CD4-positive, alpha-beta memory T cell (primary cell): Measurements from ENCODE around the gene FREY1. TPM values are rescaled to one million over a fixed set of nuclear protein-coding genes. Genes with fewer than 3 reads are reported as not detected.

Source experiments
- CTCF ChIA-PET: fragments of 350-600 bp; sonication (Branson Sonifier 250); formaldehyde crosslinking; loops from one replicate; lab custom pipeline; 2021; ENCODE audit warnings: inconsistent platforms; ENCODE audit not compliant: partially characterized antibody; lab: Charles Lee
- POLR2A ChIA-PET: fragments of 350-600 bp; sonication (Branson Sonifier 250); formaldehyde crosslinking; loops from one replicate; lab custom pipeline; 2021; ENCODE audit not compliant: partially characterized antibody; lab: Charles Lee
- DNase-seq, 5 donors: peaks; one replicate each; pipeline versions ENCODE4 v3.0.0 to v3.0.0-alpha.2; 2020 to 2022; ENCODE audit warnings: mixed read lengths in 1 of 5
- H3K27ac ChIP-seq: one replicate; pipeline ENCODE4 v1.7.0; 2013; ENCODE audit warnings: low read depth, low read length
- H3K27me3 ChIP-seq: 2 replicates; pipeline ENCODE4 v1.7.0; 2013; ENCODE audit warnings: mild to moderate bottlenecking, low read length, moderate library complexity; ENCODE audit not compliant: insufficient read depth
- H3K36me3 ChIP-seq: 2 replicates; pipeline ENCODE4 v1.7.0; 2013; ENCODE audit warnings: mild to moderate bottlenecking, low read length, moderate library complexity; ENCODE audit not compliant: insufficient read depth
- H3K4me1 ChIP-seq: 2 replicates; pipeline ENCODE4 v1.7.0; 2013; ENCODE audit warnings: mild to moderate bottlenecking, low read length, moderate library complexity; ENCODE audit not compliant: insufficient read depth
- H3K4me3 ChIP-seq, 2 donors: one replicate each; pipeline ENCODE4 v1.7.0; 2013; ENCODE audit warnings: low read length in 2 of 2, mild to moderate bottlenecking in 1 of 2
- H3K9me3 ChIP-seq, 2 donors: one replicate each; pipeline ENCODE4 v1.7.0; 2013; ENCODE audit warnings: low read length in 2 of 2, control low read depth in 1 of 2; ENCODE audit not compliant: control insufficient read depth in 1 of 2
- H3K27ac Mint-ChIP-seq, 7 donors: one replicate each; pipeline ENCODE4 v1.8.0; 2020 to 2021; ENCODE audit warnings: mixed read lengths in 7 of 7, mild to moderate bottlenecking in 6 of 7, inconsistent platforms in 3 of 7, moderate library complexity in 3 of 7
- H3K27me3 Mint-ChIP-seq, 2 donors: one replicate each; pipeline ENCODE4 v1.8.0; 2020 to 2021; ENCODE audit warnings: mixed read lengths in 2 of 2
- H3K36me3 Mint-ChIP-seq, 2 donors: one replicate each; pipeline ENCODE4 v1.8.0; 2020 to 2021; ENCODE audit warnings: mixed read lengths in 2 of 2, inconsistent platforms in 1 of 2, mild to moderate bottlenecking in 1 of 2
- H3K4me1 Mint-ChIP-seq, 4 donors: one replicate each; pipeline ENCODE4 v1.8.0; 2020 to 2021; ENCODE audit warnings: mixed read lengths in 4 of 4, mild to moderate bottlenecking in 1 of 4
- H3K4me3 Mint-ChIP-seq, 8 donors: one replicate each; pipeline ENCODE4 v1.8.0; 2020 to 2021; ENCODE audit warnings: mixed read lengths in 8 of 8, mild to moderate bottlenecking in 7 of 8, moderate library complexity in 6 of 8, inconsistent platforms in 3 of 8
- H3K9me3 Mint-ChIP-seq, 8 donors: one replicate each; pipeline ENCODE4 v1.8.0; 2020 to 2021; ENCODE audit warnings: mixed read lengths in 8 of 8, mild to moderate bottlenecking in 5 of 8, inconsistent platforms in 3 of 8, moderate library complexity in 1 of 8
- intact Hi-C: fragments of 100-400 bp; cut with micrococcal nuclease; formaldehyde crosslinking; loops from one replicate; pipeline ENCODE4 v1.15.1; 2023
- polyA plus RNA-seq, 2 donors: library from polyadenylated mRNA; unstranded; fragments of 300-500 nt; fragmentation: Illumina TruSeq; gene quantifications; one replicate each; pipeline ENCODE4 v1.2.3, GENCODE V29; 2021
- total RNA-seq, 2 experiments: library from RNA; stranded (reverse); gene quantifications; one replicate each; pipeline ENCODE4 v1.2.3, GENCODE V29; 2021

The FREY1 gene
- total and polyA plus RNA-seq, 4 experiments from 2014 or later = 4.5 to 4.8 TPM; not detected in 2

GRCh38 chr11:45880772-45881570 lies 26.1 kb downstream of the FREY1 start:
- peaks cover 51 to 55% of the 10 kb centered on the region in 2 donors for H3K36me3 Mint-ChIP-seq
- H3K9me3 Mint-ChIP-seq = peaks cover 0 to 2% (median 0%) of the 10 kb centered on the region in 8 donors
- CTCF ChIA-PET = interaction anchor here (0.9 to 1.2 kb wide), 2 partner anchors 38 to 126 kb away, joined by 3 read pairs; no protein-coding TSS in a partner anchor
- Histone ChIP-seq H3K27me3 (no peaks in the 10 kb centered on the region), H3K36me3 (peaks cover 35% of the 10 kb centered on the region), H3K9me3 (no peaks in the 10 kb centered on the region), H3K4me1 (peaks cover 5% of the 10 kb centered on the region), H3K4me3 (no peak overlapping the region), H3K27ac (no peak overlapping the region)
- H3K4me3 Mint-ChIP-seq = no peak overlapping the region
- H3K27me3 Mint-ChIP-seq = no peaks in the 10 kb centered on the region
- POLR2A ChIA-PET = interaction anchor here (2.0 kb wide), 1 partner anchor 37 kb away, joined by 4 read pairs; the partner anchor contains the start of gene PEX16
- intact Hi-C loops = loop anchor here (10.0 kb wide), 1 partner anchor 514 kb away; the partner anchor contains the start of gene CHRM4
- no peak for DNase-seq
- H3K27ac Mint-ChIP-seq = peak overlapping the region in 2 of 7 donors; percentile 41 to 49
- H3K4me1 Mint-ChIP-seq = peaks cover 7 to 16% (median 11%) of the 10 kb centered on the region in 4 donors

- no peak overlapping the region for H3K4me3 Mint-ChIP-seq
- H3K27ac Mint-ChIP-seq = peak overlapping the region in 3 of 7 donors; percentile 9 to 49 (median 44)
- Histone ChIP-seq H3K27ac (no peak overlapping the region), H3K4me1 (peaks cover 3% of the 10 kb centered on the region), H3K36me3 (peaks cover 44% of the 10 kb centered on the region), H3K4me3 (no peak overlapping the region), H3K27me3 (no peaks in the 10 kb centered on the region), H3K9me3 (no peaks in the 10 kb centered on the region)
- no peak for DNase-seq
- peaks cover 0 to 2% (median 0%) of the 10 kb centered on the region in 8 donors for H3K9me3 Mint-ChIP-seq
- CTCF ChIA-PET = interaction anchor here (0.9 kb wide), 1 partner anchor 127 kb away, joined by 3 read pairs; no protein-coding TSS in a partner anchor
- H3K4me1 Mint-ChIP-seq = peaks cover 4 to 12% (median 7%) of the 10 kb centered on the region in 4 donors
- H3K36me3 Mint-ChIP-seq = peaks cover 57 to 62% of the 10 kb centered on the region in 2 donors
- intact Hi-C loops = loop anchor here (10.0 kb wide), 2 partner anchors 125 to 515 kb away; partner anchors contain the start of gene CHRM4
- POLR2A ChIA-PET = interaction anchor here (2.0 kb wide), 1 partner anchor 38 kb away, joined by 4 read pairs; the partner anchor contains the start of gene PEX16
- H3K27me3 Mint-ChIP-seq = no peaks in the 10 kb centered on the region
These were observed 27.0 kb downstream of the FREY1 start for GRCh38 chr11:45879803-45880686.

DNA sequence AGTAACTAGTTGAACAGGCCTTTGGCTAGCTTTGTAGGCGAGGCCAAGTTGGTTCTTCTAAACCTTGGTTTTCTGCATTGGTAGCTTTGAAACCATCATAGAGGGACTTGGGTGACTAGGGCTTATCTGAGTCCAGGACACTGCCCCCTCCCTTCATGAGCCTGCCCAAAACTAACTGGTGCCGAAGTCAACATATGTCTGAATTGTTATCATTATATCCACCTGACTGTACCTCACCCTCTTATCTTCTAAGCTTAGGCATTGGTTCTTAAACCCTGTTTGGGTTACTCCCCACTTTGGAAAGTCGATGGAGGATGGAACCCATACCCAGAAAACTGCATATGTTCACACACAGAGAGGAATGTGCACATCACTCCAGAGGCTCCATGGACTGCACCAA lies 29.2 kb downstream of the FREY1 start:
- DNase-seq = no peak
- Histone ChIP-seq H3K4me1 (no peaks in the 10 kb centered on the region), H3K27me3 (no peaks in the 10 kb centered on the region), H3K4me3 (no peak overlapping the region), H3K36me3 (peaks cover 56% of the 10 kb centered on the region), H3K9me3 (no peaks in the 10 kb centered on the region), H3K27ac (no peak overlapping the region)
- ChIA-PET CTCF (no interaction called here), POLR2A (no interaction called here)
- peaks cover 69 to 79% of the 10 kb centered on the region in 2 donors for H3K36me3 Mint-ChIP-seq
- H3K27ac Mint-ChIP-seq = no peak overlapping the region
- H3K4me3 Mint-ChIP-seq = no peak overlapping the region
- H3K9me3 Mint-ChIP-seq = no peaks in the 10 kb centered on the region
- intact Hi-C loops = loop anchor here (10.0 kb wide), 1 partner anchor 127 kb away; no protein-coding TSS in a partner anchor
- no peaks in the 10 kb centered on the region for H3K4me1 Mint-ChIP-seq
- H3K27me3 Mint-ChIP-seq = no peaks in the 10 kb centered on the region

- POLR2A ChIA-PET = no interaction called here
- no peak for DNase-seq
- H3K36me3 Mint-ChIP-seq = peaks cover 66 to 80% of the 10 kb centered on the region in 2 donors
- no peak overlapping the region for H3K4me3 ChIP-seq
- no peaks in the 10 kb centered on the region for H3K9me3 ChIP-seq
- H3K27me3 ChIP-seq = no peaks in the 10 kb centered on the region
- intact Hi-C loops = loop anchor here (10.0 kb wide), 1 partner anchor 128 kb away; no protein-coding TSS in a partner anchor
- peak overlapping the region in 1 of 7 donors; percentile 20 for H3K27ac Mint-ChIP-seq
- H3K27me3 Mint-ChIP-seq = no peaks in the 10 kb centered on the region
- CTCF ChIA-PET = no interaction called here
- no peaks in the 10 kb centered on the region for H3K4me1 Mint-ChIP-seq
- peaks cover 60% of the 10 kb centered on the region for H3K36me3 ChIP-seq
- H3K9me3 Mint-ChIP-seq = no peaks in the 10 kb centered on the region
- H3K4me3 Mint-ChIP-seq = no peak overlapping the region
- no peak overlapping the region for H3K27ac ChIP-seq
- H3K4me1 ChIP-seq = no peaks in the 10 kb centered on the region
These were observed 29.9 kb downstream of the FREY1 start for GRCh38 chr11:45877221-45877620.

DNA sequence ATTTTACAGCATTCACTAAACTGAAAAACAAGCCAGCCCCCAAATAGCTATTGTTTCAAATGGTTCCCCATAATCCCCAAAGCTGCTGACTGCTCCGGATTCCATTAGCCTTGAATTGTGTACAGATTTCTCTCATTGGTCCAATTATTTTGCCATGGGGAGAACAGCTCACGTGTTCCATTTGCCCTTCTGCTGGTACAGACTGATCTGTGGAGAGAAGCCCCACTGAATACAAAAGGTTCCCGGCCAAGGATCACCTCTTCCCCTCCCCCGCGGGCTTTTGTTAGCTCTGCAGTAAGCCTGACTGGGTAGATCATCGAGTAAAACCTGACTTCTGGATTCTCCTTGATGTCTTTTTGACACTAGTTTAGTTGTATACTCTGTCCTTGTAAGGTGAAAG lies 30.7 kb downstream of the FREY1 start:
- no peaks in the 10 kb centered on the region for H3K4me1 Mint-ChIP-seq
- peak overlapping the region in 1 of 7 donors; percentile 20 for H3K27ac Mint-ChIP-seq
- intact Hi-C loops = loop anchor here (10.0 kb wide), 1 partner anchor 128 kb away; no protein-coding TSS in a partner anchor
- no peaks in the 10 kb centered on the region for H3K9me3 ChIP-seq
- H3K9me3 Mint-ChIP-seq = no peaks in the 10 kb centered on the region
- peaks cover 63% of the 10 kb centered on the region for H3K36me3 ChIP-seq
- H3K27me3 ChIP-seq = no peaks in the 10 kb centered on the region
- H3K36me3 Mint-ChIP-seq = peaks cover 63 to 83% of the 10 kb centered on the region in 2 donors
- no peak overlapping the region for H3K27ac ChIP-seq
- H3K4me3 Mint-ChIP-seq = no peak overlapping the region
- H3K4me3 ChIP-seq = no peak overlapping the region
- H3K27me3 Mint-ChIP-seq = no peaks in the 10 kb centered on the region
- POLR2A ChIA-PET = no interaction called here
- no peaks in the 10 kb centered on the region for H3K4me1 ChIP-seq
- no peak for DNase-seq
- CTCF ChIA-PET = interaction anchor here (0.9 to 1.6 kb wide), 3 partner anchors 32 to 130 kb away, joined by 3 to 7 read pairs (median 5); no protein-coding TSS in a partner anchor

GRCh38 chr11:45872651-45873356 lies 34.3 kb downstream of the FREY1 start:
- ChIA-PET CTCF (interaction anchor here (0.7 to 3.8 kb wide), 5 partner anchors 10 to 134 kb away, joined by 3 to 30 read pairs (median 4); no protein-coding TSS in a partner anchor), POLR2A (interaction anchor here (1.9 kb wide), 1 partner anchor 45 kb away, joined by 6 read pairs; the partner anchor contains the start of gene PEX16)
- no peaks in the 10 kb centered on the region for H3K27me3 ChIP-seq
- H3K9me3 Mint-ChIP-seq = no peaks in the 10 kb centered on the region
- no peaks in the 10 kb centered on the region for H3K4me1 ChIP-seq
- intact Hi-C loops = loop anchor here (10.0 kb wide), 1 partner anchor 132 kb away; no protein-coding TSS in a partner anchor
- H3K36me3 ChIP-seq = peaks cover 76% of the 10 kb centered on the region
- peaks cover 62 to 85% of the 10 kb centered on the region in 2 donors for H3K36me3 Mint-ChIP-seq
- H3K9me3 ChIP-seq = no peaks in the 10 kb centered on the region
- no peaks in the 10 kb centered on the region for H3K4me1 Mint-ChIP-seq
- no peak overlapping the region for H3K4me3 Mint-ChIP-seq
- no peaks in the 10 kb centered on the region for H3K27me3 Mint-ChIP-seq
- DNase-seq = peak in 3 of 5 donors; percentile 12 to 27 (median 13)
- peak overlapping the region in 1 of 7 donors; percentile 57 for H3K27ac Mint-ChIP-seq
- H3K27ac ChIP-seq = no peak overlapping the region
- no peak overlapping the region for H3K4me3 ChIP-seq
